Measurements from ENCODE around the gene S100A2. TPM values are rescaled to one million over a fixed set of nuclear protein-coding genes. Genes with fewer than 3 reads are reported as not detected.

Gene S100A2
- total and polyA plus RNA-seq, 2 donors (not counting 3 experiments of a cell fraction or from before 2014, with no cell fraction given): 4.0 to 4.3 TPM

GRCh38 chr1:153560241-153560640, 5.4 kb downstream of the S100A2 start:
- Histone ChIP-seq H3K9me3 (replicated peaks; ENCODE audit: control insufficient read depth, insufficient read depth, low read length) (no peaks in the 10 kb centered on the region), H3K9me1 (replicated peaks; ENCODE audit: control insufficient read depth, extremely low read depth, insufficient read depth, low read length) (no peaks in the 10 kb centered on the region), H3K4me3 (replicated peaks in 1 of 3; ENCODE audit: insufficient read depth in 1 of 3, low read depth in 1 of 3, low read length in 3 of 3) (no peak overlapping the region), H3K4me1 (ENCODE audit: control insufficient read depth, extremely low read depth, insufficient read depth, low read length) (peaks cover under 1% of the 10 kb centered on the region), H3K9ac (replicated peaks; ENCODE audit: extremely low read depth, insufficient read depth, low read length) (no peak overlapping the region), H4K20me1 (replicated peaks; ENCODE audit: control insufficient read depth, extremely low read depth, insufficient read depth, low read length) (no peaks in the 10 kb centered on the region), H2AFZ (ENCODE audit: low read depth, low read length) (no peak overlapping the region), H3K36me3 (ENCODE audit: control insufficient read depth in 2 of 2, extremely low read depth in 1 of 2, insufficient read depth in 2 of 2, low read length in 2 of 2) (no peaks in the 10 kb centered on the region), H3K79me2 (ENCODE audit: control insufficient read depth, insufficient read depth, low read length) (no peaks in the 10 kb centered on the region), H3K27me3 (ENCODE audit: control insufficient read depth in 2 of 2, insufficient read depth in 2 of 2, low read length in 2 of 2) (no peaks in the 10 kb centered on the region), H3K4me2 (ENCODE audit: insufficient read depth, low read length) (no peak overlapping the region), H3K27ac (ENCODE audit: insufficient read depth, low read depth, low read length) (no peak overlapping the region)
- TF ChIP-seq EZH2 (IDR thresholded peaks at IDR 0.05; ENCODE audit: borderline replicate concordance, low read depth, low read length, severe bottlenecking) (no peak), POLR2A (IDR thresholded peaks at IDR 0.05; ENCODE audit: low read depth, low read length) (no peak), JUN (IDR thresholded peaks at IDR 0.05; ENCODE audit: borderline replicate concordance, insufficient read depth, insufficient read length, low read depth) (no peak), MAX (IDR thresholded peaks at IDR 0.05; ENCODE audit: insufficient read depth, insufficient read length) (no peak), POLR2AphosphoS5 (IDR thresholded peaks at IDR 0.05; ENCODE audit: insufficient read depth, low read depth, low read length) (no peak), CTCF (IDR thresholded peaks at IDR 0.05; ENCODE audit: extremely low read depth in 1 of 2, insufficient read depth in 1 of 2, low read depth in 1 of 2, low read length in 2 of 2) (no peak), FOS (IDR thresholded peaks at IDR 0.05; ENCODE audit: borderline replicate concordance, insufficient read depth, low read length) (no peak), MYC (IDR thresholded peaks at IDR 0.05; ENCODE audit: low read depth, low read length) (no peak)
- FAIRE-seq: no peak
- POLR2A ChIA-PET: no interaction called here
- no peak for DNase-seq (ENCODE audit: low read depth, low spot score)
- CTCF ChIA-PET: interaction anchor here (3.5 kb wide), 1 partner anchor 9 kb away, joined by 13 read pairs; no protein-coding TSS in a partner anchor
- dilution Hi-C loops (cut with MboI; ENCODE audit: extremely low pct_ligation_motif_present, low sequenced_read_pairs): no loop called here
- BruUV-seq (replicated peaks): no TSS peak
- intact Hi-C loops (cut with micrococcal nuclease): no loop called here
